SU-DHL-6 (cell line): ENCODE data around the gene FRAS1.

Source experiments
- EZH2phosphoT487 ChIP-seq: fragments of 200-600 bp; sonication (generic), shearing (Covaris generic); conservative IDR thresholded peaks from 2 replicates; pipeline ENCODE4 v1.6.1; 2018; ENCODE audit warnings: mild to moderate bottlenecking, antibody characterized with exemption, low read length, moderate library complexity, mixed read lengths
- TF ChIP-seq, protein P1 (sequence below): fragments of 200-600 bp; sonication (generic); IDR thresholded peaks from one replicate; pipeline ENCODE4 v1.5.1; 2017; ENCODE audit warnings: antibody characterized with exemption, mild to moderate bottlenecking, low read length, moderate library complexity; ENCODE audit not compliant: insufficient read depth, poor library complexity, severe bottlenecking

DNA sequence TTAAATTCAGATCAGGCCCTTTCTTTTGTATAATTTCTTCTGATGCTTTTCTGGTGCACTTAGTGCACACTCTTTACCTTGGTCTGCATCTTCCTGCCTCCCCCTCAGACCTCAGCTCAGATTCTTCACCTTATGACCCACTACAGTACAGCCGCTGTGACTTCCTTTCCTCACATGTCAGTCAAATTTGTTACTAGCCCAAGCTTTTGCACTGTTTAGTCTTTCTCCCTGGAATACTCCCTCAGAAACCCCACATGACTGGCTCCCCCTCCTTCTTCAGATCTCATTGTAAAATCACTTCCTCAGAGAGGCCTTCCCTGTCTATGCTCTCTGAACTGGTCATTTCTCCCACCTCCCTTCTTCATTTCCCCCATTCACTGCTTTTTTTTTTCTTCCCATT, 132.9 kb downstream of the FRAS1 start:
- TF ChIP-seq, protein P1, sequence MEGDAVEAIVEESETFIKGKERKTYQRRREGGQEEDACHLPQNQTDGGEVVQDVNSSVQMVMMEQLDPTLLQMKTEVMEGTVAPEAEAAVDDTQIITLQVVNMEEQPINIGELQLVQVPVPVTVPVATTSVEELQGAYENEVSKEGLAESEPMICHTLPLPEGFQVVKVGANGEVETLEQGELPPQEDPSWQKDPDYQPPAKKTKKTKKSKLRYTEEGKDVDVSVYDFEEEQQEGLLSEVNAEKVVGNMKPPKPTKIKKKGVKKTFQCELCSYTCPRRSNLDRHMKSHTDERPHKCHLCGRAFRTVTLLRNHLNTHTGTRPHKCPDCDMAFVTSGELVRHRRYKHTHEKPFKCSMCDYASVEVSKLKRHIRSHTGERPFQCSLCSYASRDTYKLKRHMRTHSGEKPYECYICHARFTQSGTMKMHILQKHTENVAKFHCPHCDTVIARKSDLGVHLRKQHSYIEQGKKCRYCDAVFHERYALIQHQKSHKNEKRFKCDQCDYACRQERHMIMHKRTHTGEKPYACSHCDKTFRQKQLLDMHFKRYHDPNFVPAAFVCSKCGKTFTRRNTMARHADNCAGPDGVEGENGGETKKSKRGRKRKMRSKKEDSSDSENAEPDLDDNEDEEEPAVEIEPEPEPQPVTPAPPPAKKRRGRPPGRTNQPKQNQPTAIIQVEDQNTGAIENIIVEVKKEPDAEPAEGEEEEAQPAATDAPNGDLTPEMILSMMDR, result no peak
- no peak for TF ChIP-seq EZH2phosphoT487
